ENCODE results near the gene SHISA5. TPM values are rescaled to one million over a fixed set of nuclear protein-coding genes. Genes with fewer than 3 reads are reported as not detected.

The SHISA5 gene
- total RNA-seq, 1 experiment from 2014 or later = 174 TPM

GRCh38 chr3:48543271-48543866 is 39.4 kb upstream of the SHISA5 start:
- Histone ChIP-seq H3K56ac (ENCODE audit: insufficient read length, low read depth, low read length) (no peak overlapping the region), H2BK120ac (ENCODE audit: low read depth, low read length, poor library complexity, severe bottlenecking) (no peak overlapping the region), H2AK5ac (ENCODE audit: insufficient read length, low read length) (no peak overlapping the region), H3K27ac (ENCODE audit: insufficient read length, low read depth, low read length) (no peak overlapping the region), H4K20me1 (ENCODE audit: control insufficient read depth, insufficient read depth, insufficient read length) (no peaks in the 10 kb centered on the region), H4K91ac (ENCODE audit: insufficient read length, low read depth, low read length) (no peak overlapping the region), H2BK5ac (ENCODE audit: insufficient read length, low read length) (no peak overlapping the region), H3K4me1 (ENCODE audit: insufficient read depth, low read length) (no peaks in the 10 kb centered on the region), H3T11ph (ENCODE audit: low read length) (no peak overlapping the region), H3K14ac (ENCODE audit: insufficient read depth, low read length) (no peak overlapping the region), H4K8ac (replicated peaks; ENCODE audit: insufficient read length, low read depth, low read length) (no peak overlapping the region), H3K79me2 (ENCODE audit: insufficient read depth, low read length) (no peaks in the 10 kb centered on the region), H4K5ac (ENCODE audit: insufficient read length, low read depth, low read length) (no peak overlapping the region), H2BK15ac (ENCODE audit: low read depth, low read length) (no peak overlapping the region), H2BK20ac (ENCODE audit: low read depth, low read length, poor library complexity, severe bottlenecking) (no peak overlapping the region), H3K18ac (ENCODE audit: insufficient read length, low read depth, low read length) (no peak overlapping the region), H3K4ac (ENCODE audit: low read depth, low read length) (no peak overlapping the region), H3K79me1 (ENCODE audit: insufficient read depth, low read depth, low read length, poor library complexity, severe bottlenecking) (no peaks in the 10 kb centered on the region), H2BK12ac (ENCODE audit: insufficient read length, low read depth, low read length) (no peak overlapping the region), H3K9me3 (ENCODE audit: control insufficient read depth, low read depth, low read length) (no peaks in the 10 kb centered on the region), H3K9ac (ENCODE audit: extremely low read depth, insufficient read length, low read length) (no peak overlapping the region), H3K23ac (ENCODE audit: insufficient read length, low read depth, low read length) (no peak overlapping the region), H2AFZ (ENCODE audit: low read length) (no peak overlapping the region), H3K4me2 (ENCODE audit: insufficient read depth, insufficient read length, low read length) (no peak overlapping the region), H3K23me2 (ENCODE audit: insufficient read length, low read depth, low read length, poor library complexity, severe bottlenecking) (no peaks in the 10 kb centered on the region), H3K27me3 (ENCODE audit: insufficient read depth, low read length) (no peaks in the 10 kb centered on the region)
- Mint-ChIP-seq H3K27me3 (ENCODE audit: low read depth) (no peaks in the 10 kb centered on the region), H3K36me3 (ENCODE audit: insufficient read depth in 1 of 3, low read depth in 3 of 3) (peaks cover 14 to 68% (median 55%) of the 10 kb centered on the region in 3 experiments), H3K4me1 (no peaks in the 10 kb centered on the region), H3K9me3 (no peaks in the 10 kb centered on the region), H3K4me3 (no peak overlapping the region), H3K27ac (peak overlapping the region in 2 of 3 experiments; percentile 38 to 76; a peak in 3 of 7 replicates)
- peak; percentile 22 for DNase-seq
- TF ChIP-seq, protein P1, sequence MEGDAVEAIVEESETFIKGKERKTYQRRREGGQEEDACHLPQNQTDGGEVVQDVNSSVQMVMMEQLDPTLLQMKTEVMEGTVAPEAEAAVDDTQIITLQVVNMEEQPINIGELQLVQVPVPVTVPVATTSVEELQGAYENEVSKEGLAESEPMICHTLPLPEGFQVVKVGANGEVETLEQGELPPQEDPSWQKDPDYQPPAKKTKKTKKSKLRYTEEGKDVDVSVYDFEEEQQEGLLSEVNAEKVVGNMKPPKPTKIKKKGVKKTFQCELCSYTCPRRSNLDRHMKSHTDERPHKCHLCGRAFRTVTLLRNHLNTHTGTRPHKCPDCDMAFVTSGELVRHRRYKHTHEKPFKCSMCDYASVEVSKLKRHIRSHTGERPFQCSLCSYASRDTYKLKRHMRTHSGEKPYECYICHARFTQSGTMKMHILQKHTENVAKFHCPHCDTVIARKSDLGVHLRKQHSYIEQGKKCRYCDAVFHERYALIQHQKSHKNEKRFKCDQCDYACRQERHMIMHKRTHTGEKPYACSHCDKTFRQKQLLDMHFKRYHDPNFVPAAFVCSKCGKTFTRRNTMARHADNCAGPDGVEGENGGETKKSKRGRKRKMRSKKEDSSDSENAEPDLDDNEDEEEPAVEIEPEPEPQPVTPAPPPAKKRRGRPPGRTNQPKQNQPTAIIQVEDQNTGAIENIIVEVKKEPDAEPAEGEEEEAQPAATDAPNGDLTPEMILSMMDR (conservative IDR thresholded peaks at IDR 0.05) = no peak
- no CpG with 5 or more reads among the region's 9 CpGs for WGBS (ENCODE audit: extremely low coverage, insufficient read length, low lambda C conversion rate)

All from H9 (cell line).